ENCODE results near the gene TRPC6. TPM values are rescaled to one million over a fixed set of nuclear protein-coding genes. Genes with fewer than 3 reads are reported as not detected.

TRPC6 gene
- polyA plus RNA-seq, 1 donor (not counting 4 experiments of a cell fraction or from before 2014, with no cell fraction given): 0.04 TPM

DNA sequence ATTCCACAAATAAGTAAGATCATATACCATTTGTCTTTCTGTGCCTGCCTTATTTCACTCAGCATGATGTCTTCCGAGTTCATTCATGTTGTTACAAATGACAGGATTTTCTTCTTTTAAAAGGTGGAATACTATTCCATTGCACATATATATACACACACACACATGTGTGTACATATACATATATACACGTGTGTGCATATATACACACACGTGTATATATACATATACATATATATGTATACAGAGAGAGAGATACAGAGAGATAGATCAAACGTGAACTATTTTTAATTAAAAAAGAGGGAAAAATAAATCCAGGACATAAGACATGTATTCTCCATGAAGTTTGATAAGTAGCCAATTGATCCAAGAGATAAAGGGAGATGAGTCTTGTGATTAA is 108.1 kb downstream of the TRPC6 start:
- Histone ChIP-seq H3K9me3 (ENCODE audit: control insufficient read depth, low read depth, low read length) (no peaks in the 10 kb centered on the region), H3K9ac (ENCODE audit: control insufficient read depth, extremely low read depth, insufficient read depth, low read length) (no peak overlapping the region), H3K36me3 (ENCODE audit: control insufficient read depth in 2 of 2, extremely low read depth in 1 of 2, insufficient read depth in 2 of 2, low read length in 2 of 2) (no peaks in the 10 kb centered on the region), H2AFZ (ENCODE audit: control insufficient read depth, low read length) (no peak overlapping the region), H3K9me1 (ENCODE audit: control insufficient read depth, extremely low read depth, insufficient read depth, low read length) (no peaks in the 10 kb centered on the region), H3K27me3 (ENCODE audit: control insufficient read depth, extremely low read depth, insufficient read depth, low read length) (no peaks in the 10 kb centered on the region), H4K20me1 (ENCODE audit: control insufficient read depth, extremely low read depth, insufficient read depth, low read length) (no peaks in the 10 kb centered on the region), H3K4me1 (ENCODE audit: control insufficient read depth, extremely low read depth, insufficient read depth, low read length) (peaks cover 21% of the 10 kb centered on the region), H3K27ac (ENCODE audit: control insufficient read depth, insufficient read depth, low read length) (no peak overlapping the region), H3K79me2 (ENCODE audit: control insufficient read depth, insufficient read depth, low read length) (no peaks in the 10 kb centered on the region), H3K4me2 (ENCODE audit: control insufficient read depth, extremely low read depth, insufficient read depth, low read depth, low read length) (no peak overlapping the region), H3K4me3 (ENCODE audit: control insufficient read depth in 2 of 3, extremely low read depth in 1 of 3, insufficient read depth in 2 of 3, low read depth in 1 of 3, low read length in 3 of 3) (no peak overlapping the region)
- no peak for FAIRE-seq
- dilution Hi-C loops (cut with MboI; ENCODE audit: extremely low pct_ligation_motif_present, low sequenced_read_pairs): no loop called here
- DNase-seq (ENCODE audit: low read depth, low spot score): no peak
- no peak for TF ChIP-seq EZH2 (IDR thresholded peaks at IDR 0.05; ENCODE audit: low read length)
- TF ChIP-seq, protein P1, sequence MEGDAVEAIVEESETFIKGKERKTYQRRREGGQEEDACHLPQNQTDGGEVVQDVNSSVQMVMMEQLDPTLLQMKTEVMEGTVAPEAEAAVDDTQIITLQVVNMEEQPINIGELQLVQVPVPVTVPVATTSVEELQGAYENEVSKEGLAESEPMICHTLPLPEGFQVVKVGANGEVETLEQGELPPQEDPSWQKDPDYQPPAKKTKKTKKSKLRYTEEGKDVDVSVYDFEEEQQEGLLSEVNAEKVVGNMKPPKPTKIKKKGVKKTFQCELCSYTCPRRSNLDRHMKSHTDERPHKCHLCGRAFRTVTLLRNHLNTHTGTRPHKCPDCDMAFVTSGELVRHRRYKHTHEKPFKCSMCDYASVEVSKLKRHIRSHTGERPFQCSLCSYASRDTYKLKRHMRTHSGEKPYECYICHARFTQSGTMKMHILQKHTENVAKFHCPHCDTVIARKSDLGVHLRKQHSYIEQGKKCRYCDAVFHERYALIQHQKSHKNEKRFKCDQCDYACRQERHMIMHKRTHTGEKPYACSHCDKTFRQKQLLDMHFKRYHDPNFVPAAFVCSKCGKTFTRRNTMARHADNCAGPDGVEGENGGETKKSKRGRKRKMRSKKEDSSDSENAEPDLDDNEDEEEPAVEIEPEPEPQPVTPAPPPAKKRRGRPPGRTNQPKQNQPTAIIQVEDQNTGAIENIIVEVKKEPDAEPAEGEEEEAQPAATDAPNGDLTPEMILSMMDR (optimal IDR thresholded peaks at IDR 0.05 in 1 of 3, IDR thresholded peaks at IDR 0.05 in 1 of 3, conservative IDR thresholded peaks at IDR 0.05 in 1 of 3; ENCODE audit: extremely low read depth in 1 of 3, insufficient read depth in 2 of 3, low read length in 3 of 3): no peak

DNA sequence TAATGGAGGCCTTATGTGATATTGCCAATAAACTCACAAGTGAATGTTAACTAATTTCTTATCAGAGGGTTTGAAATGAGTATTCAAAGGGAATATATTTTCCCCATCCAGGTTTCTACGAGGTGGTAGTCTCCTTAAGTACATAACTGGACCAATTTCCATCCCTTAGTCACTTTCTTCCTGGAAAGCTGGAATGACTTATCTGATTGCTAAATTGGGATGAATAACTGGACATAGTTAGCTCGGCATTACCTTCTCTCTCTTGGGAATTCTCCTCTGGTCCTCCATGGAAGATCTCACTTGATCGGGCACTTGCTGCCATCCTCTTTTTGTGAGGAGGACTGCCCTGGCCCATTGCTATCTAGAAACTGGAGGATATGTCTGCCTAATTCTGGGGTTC is 109.1 kb downstream of the TRPC6 start:
- H3K79me2 ChIP-seq (ENCODE audit: control insufficient read depth, insufficient read depth, low read length): no peaks in the 10 kb centered on the region
- no peaks in the 10 kb centered on the region for H3K36me3 ChIP-seq (ENCODE audit: control insufficient read depth in 2 of 2, extremely low read depth in 1 of 2, insufficient read depth in 2 of 2, low read length in 2 of 2)
- no peaks in the 10 kb centered on the region for H3K9me1 ChIP-seq (ENCODE audit: control insufficient read depth, extremely low read depth, insufficient read depth, low read length)
- no peaks in the 10 kb centered on the region for H4K20me1 ChIP-seq (ENCODE audit: control insufficient read depth, extremely low read depth, insufficient read depth, low read length)
- no peak overlapping the region for H3K4me2 ChIP-seq (ENCODE audit: control insufficient read depth, extremely low read depth, insufficient read depth, low read depth, low read length)
- no peak overlapping the region for H3K27ac ChIP-seq (ENCODE audit: control insufficient read depth, insufficient read depth, low read length)
- TF ChIP-seq, protein P1 (optimal IDR thresholded peaks at IDR 0.05 in 1 of 3, IDR thresholded peaks at IDR 0.05 in 1 of 3, conservative IDR thresholded peaks at IDR 0.05 in 1 of 3; ENCODE audit: extremely low read depth in 1 of 3, insufficient read depth in 2 of 3, low read length in 3 of 3): no peak
- TF ChIP-seq EZH2 (IDR thresholded peaks at IDR 0.05; ENCODE audit: low read length): no peak
- peaks cover 29% of the 10 kb centered on the region for H3K4me1 ChIP-seq (ENCODE audit: control insufficient read depth, extremely low read depth, insufficient read depth, low read length)
- dilution Hi-C loops (cut with MboI; ENCODE audit: extremely low pct_ligation_motif_present, low sequenced_read_pairs): no loop called here
- H3K27me3 ChIP-seq (ENCODE audit: control insufficient read depth, extremely low read depth, insufficient read depth, low read length): no peaks in the 10 kb centered on the region
- H3K9me3 ChIP-seq (ENCODE audit: control insufficient read depth, low read depth, low read length): no peaks in the 10 kb centered on the region
- no peak for FAIRE-seq
- no peak overlapping the region for H3K9ac ChIP-seq (ENCODE audit: control insufficient read depth, extremely low read depth, insufficient read depth, low read length)
- no peak for DNase-seq (ENCODE audit: low read depth, low spot score)
- H2AFZ ChIP-seq (ENCODE audit: control insufficient read depth, low read length): no peak overlapping the region
- no peak overlapping the region for H3K4me3 ChIP-seq (ENCODE audit: control insufficient read depth in 2 of 3, extremely low read depth in 1 of 3, insufficient read depth in 2 of 3, low read depth in 1 of 3, low read length in 3 of 3)

Measured in keratinocyte (primary cell).